GM19328 (cell line): Measurements from ENCODE around the gene AQP10.
A peak's percentile ranks its signal among the peaks of the same experiment; 100 is the strongest.
"Not testable (repeated sequence)": the region's sequence is repeated elsewhere in the genome, so short reads cannot be mapped to it uniquely, and the experiment has no call there.

Experiments used
- ATAC-seq: cut with Tn5 transposase; IDR thresholded peaks from one replicate; pipeline ENCODE4 v1.9.1; 2021; ENCODE audit warnings: mild to moderate bottlenecking, moderate library complexity; ENCODE audit not compliant: unreplicated experiment

Gene AQP10, protein sequence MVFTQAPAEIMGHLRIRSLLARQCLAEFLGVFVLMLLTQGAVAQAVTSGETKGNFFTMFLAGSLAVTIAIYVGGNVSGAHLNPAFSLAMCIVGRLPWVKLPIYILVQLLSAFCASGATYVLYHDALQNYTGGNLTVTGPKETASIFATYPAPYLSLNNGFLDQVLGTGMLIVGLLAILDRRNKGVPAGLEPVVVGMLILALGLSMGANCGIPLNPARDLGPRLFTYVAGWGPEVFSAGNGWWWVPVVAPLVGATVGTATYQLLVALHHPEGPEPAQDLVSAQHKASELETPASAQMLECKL

DNA sequence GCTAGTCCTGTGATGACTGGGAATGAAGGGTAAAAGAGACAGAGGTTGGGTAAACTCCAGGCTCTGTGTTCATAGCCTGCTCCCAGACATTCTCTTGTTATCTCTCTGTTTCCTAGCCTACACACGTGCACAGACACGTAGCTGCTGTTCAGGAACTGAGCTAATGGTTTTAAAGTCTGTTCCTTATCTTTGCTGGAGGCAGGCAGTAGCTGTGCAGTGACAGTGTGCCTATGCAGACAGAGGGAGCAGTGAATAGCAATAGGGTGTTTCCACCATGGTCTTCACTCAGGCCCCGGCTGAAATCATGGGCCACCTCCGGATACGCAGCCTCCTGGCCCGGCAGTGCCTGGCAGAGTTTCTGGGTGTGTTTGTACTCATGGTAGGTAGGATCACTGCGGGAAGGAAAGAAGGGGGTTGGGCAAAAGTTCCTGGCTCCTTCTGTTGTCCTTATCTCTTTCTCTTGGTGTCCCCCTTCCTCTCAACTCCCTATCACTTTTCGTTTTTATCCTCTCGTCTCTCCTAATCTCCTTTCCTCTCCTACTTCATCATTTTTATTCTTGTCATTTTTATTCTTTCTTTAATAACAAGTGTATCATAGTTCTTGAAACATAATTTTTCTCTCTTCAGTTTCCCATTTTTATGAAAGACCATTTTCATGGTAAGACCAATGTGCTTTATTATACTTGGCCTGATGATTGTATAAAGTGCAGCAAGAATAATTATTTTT, at the start of gene AQP10:
AQP10 (plus strand) TSS at position 212 of the 727 bp plus-strand sequence; CDS start at position 275, 63 bp downstream.
- ATAC-seq = no peak

- peak; percentile 77 for ATAC-seq
These were observed 48.5 kb upstream of the AQP10 start, which contains the start of gene HAX1 for GRCh38 chr1:154272217-154272998. HAX1 (plus strand) TSS chr1:154272629; CDS start chr1:154272724, 95 bp downstream.

DNA sequence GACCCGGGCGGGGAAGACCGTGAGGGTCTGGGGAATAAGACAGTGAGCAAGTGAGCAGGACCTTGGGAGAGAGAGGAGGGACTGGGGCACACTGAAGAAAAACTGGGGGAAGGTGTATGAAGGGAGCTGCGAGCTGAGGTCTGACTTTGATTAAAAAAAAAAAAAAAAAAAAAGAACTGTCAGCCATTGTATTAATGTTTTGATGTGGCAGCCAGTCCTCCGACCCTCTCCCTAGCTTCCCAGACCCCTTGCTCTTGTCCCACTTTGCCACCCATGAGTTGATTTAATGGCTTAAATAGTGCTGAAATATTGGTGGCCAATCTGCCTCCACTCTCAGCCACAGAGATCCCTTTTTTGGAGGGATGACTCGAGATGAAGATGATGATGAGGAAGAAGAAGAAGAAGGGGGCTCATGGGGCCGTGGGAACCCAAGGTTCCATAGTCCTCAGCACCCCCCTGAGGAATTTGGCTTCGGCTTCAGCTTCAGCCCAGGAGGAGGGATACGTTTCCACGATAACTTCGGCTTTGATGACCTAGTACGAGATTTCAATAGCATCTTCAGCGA, 47.8 kb upstream of the AQP10 start:
- ATAC-seq = no peak

- ATAC-seq = no peak
These were observed 44.1 kb upstream of the AQP10 start for GRCh38 chr1:154276797-154277196.

- ATAC-seq = not testable (repeated sequence)
These were observed 33.3 kb upstream of the AQP10 start for GRCh38 chr1:154287591-154287990.

DNA sequence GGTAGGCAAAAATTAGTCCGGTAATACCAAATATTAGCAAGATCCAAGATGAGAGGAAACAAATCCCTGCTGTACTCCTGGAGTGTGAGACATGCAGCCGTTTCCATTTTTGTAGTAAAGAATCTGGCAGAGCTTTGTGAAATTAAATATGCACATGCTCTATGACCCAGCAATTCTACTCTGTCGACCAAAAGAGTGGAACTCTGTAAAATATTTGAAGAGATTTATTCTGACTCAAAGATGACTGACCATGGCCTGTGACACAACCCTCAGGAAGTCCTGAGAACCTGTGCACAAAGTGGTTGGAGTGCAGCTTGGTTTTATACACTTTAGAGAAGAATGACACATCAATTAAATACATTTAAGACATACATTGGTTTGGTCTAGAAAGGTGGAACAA, 32.2 kb upstream of the AQP10 start:
- no peak for ATAC-seq

- no peak for ATAC-seq
These were observed 30.0 kb upstream of the AQP10 start for GRCh38 chr1:154290921-154291320.

- ATAC-seq = no peak
These were observed 25.3 kb upstream of the AQP10 start for GRCh38 chr1:154295408-154296235.

DNA sequence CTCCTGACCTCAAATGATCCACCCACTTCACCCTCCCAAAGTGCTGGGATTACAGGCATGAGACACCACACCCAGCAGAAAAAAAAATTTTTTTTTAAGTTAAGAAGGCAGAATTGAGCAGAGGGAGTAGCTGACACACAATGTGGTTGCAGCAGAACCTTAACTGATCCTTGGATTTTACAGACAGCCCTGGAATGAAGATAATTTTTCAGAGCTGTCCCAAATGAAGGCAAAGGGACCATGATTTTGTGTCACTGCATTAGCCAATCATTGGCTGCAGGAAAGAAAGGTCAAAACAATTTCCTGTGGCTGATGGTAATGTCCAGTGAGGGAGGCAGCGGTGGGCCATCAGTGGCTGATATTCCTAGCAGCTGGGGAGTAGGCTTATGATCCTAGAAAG, 19.3 kb upstream of the AQP10 start:
- ATAC-seq = no peak

GRCh38 chr1:154304664-154305337, 16.1 kb upstream of the AQP10 start:
- ATAC-seq = no peak

DNA sequence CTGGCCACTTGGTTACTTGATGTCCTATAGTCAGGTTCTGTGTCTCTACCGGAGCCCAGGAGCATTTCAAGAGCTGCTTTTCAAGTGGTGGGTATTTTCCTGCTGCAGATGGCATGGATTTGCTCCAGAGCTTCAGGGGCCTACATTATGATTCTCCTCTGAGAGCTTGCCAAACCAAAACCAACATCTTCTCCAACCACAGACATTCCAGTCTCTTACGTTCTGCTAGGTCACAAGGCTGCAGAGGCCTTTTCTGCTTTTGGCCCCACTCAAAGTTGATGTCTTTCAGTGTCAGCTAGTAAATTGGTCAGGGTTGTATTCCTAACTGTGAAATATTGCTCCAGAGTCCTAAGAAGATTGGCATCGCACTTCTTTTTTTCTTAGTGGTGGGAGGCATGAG, 14.7 kb upstream of the AQP10 start:
- no peak for ATAC-seq

GRCh38 chr1:154307670-154308270, 13.1 kb upstream of the AQP10 start:
- not testable (repeated sequence) for ATAC-seq

DNA sequence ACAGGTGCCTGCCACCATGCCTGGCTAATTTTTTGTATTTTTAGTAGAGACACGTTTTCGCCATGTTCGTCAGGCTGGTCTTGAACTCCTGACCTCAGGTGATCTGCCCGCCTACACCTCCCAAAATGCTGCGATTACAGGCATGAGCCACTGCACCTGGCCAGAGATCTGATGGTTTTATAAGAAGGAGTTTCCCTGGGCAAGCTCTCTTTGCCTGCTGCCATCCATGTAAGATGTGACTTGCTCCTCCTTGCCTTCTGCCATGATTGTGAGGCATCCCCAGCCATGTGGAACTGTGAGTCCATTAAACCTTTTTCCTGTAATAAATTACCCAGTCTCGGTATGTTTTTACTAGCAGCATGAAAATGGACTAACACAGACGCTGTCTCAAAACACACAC, 11.8 kb upstream of the AQP10 start:
- not testable (repeated sequence) for ATAC-seq

DNA sequence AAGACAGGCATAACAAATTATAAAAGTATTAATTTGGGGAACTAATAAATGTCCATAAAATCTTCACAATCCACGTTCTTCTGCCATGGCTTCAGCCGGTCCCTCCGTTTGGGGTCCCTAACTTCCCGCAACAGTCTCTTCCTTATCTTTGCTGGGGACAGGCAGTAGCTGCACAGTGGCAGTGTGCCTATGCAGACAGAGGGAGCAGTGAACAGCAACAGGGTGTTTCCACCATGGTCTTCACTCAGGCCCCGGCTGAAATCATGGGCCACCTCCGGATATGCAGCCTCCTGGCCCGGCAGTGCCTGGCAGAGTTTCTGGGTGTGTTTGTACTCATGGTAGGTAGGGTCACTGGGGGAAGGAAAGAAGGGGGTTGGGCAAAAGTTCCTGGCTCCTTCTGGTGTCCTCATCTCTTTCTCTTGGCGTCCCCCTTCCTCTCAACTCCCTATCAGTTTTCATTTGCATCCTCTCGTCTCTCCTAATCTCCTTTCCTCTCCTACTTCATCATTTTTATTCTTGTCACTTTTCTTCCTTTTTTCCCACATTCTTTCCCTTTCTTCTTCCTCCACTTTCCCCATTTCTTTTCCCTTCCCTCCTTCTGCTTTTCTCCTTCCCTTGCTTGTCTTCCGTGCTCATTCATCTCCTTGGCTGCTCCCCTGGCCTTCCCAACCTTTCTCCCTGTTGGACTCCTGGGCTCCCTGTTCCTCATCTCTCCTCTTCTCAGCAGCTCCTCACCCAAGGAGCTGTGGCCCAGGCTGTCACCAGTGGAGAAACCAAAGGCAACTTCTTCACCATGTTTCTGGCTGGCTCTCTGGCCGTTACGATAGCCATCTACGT, 8.4 kb upstream of the AQP10 start:
- not testable (repeated sequence) for ATAC-seq

GRCh38 chr1:154313066-154313356, 7.9 kb upstream of the AQP10 start:
- no peak for ATAC-seq

GRCh38 chr1:154314226-154314625, 6.7 kb upstream of the AQP10 start:
- not testable (repeated sequence) for ATAC-seq

- no peak for ATAC-seq
These were observed 4.2 kb upstream of the AQP10 start for GRCh38 chr1:154316704-154317103.

DNA sequence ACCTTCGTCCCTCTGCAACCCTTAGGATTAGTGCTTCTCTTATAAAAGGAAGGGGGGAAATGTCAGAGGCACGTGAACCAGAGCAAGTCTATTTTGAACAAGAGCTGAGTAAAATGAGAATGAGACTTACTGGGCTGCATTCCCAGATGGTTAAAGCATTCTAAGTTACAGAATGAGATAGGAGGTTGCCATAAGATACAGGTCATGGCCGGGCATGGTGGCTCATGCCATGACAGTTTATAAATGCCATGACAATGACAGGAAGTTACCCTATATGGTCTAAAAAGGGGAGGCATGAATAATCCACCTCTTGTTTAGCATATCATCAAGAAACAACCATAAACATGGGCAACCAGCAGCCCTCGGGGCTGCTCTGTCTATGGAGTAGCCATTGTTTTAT, 2.5 kb upstream of the AQP10 start:
- no peak for ATAC-seq

- not testable (repeated sequence) for ATAC-seq
These were observed 679 bp downstream of the AQP10 start for GRCh38 chr1:154321609-154321934.
